Measurements from ENCODE around the gene GGN. TPM values are rescaled to one million over a fixed set of nuclear protein-coding genes. Genes with fewer than 3 reads are reported as not detected.
A peak's percentile ranks its signal among the peaks of the same experiment; 100 is the strongest.

GGN gene
- total RNA-seq, 4 donors from 2014 or later = 0.36 to 1.9 (median 1.5) TPM

GRCh38 chr19:38424272-38424671 lies 36.4 kb upstream of the GGN start:
- DNase-seq (ENCODE audit: low spot score in 2 of 2) = no peak
- WGBS, 2 donors = 79 to 83% methylated on average over 4 to 5 of the region's 5 CpGs
- intact Hi-C loops (cut with DNase I; ENCODE audit: low total_unique reads) = no loop called here
- TF ChIP-seq CTCF (IDR thresholded peaks at IDR 0.05) (no peak), POLR2A (IDR thresholded peaks at IDR 0.05) (no peak)
- H3K4me3 ChIP-seq (ENCODE audit: low read depth, poor library complexity, severe bottlenecking) = no peak overlapping the region

GRCh38 chr19:38422438-38422837 lies 34.6 kb upstream of the GGN start:
- TF ChIP-seq POLR2A (IDR thresholded peaks at IDR 0.05) (no peak), CTCF (IDR thresholded peaks at IDR 0.05) (no peak)
- H3K4me3 ChIP-seq (ENCODE audit: low read depth, poor library complexity, severe bottlenecking) = no peak overlapping the region
- 81 to 84% methylated on average over 7 of the region's 7 CpGs for whole genome bisulfite sequencing, 2 donors
- intact Hi-C loops (cut with DNase I; ENCODE audit: low total_unique reads) = no loop called here
- no peak for DNase-seq (ENCODE audit: low spot score in 2 of 2)

- TF ChIP-seq POLR2A (IDR thresholded peaks at IDR 0.05) = no peak
- no peak for TF ChIP-seq CTCF (IDR thresholded peaks at IDR 0.05)
- H3K4me3 ChIP-seq (ENCODE audit: low read depth, poor library complexity, severe bottlenecking) = no peak overlapping the region
- intact Hi-C loops (cut with DNase I; ENCODE audit: low total_unique reads) = no loop called here
- DNase-seq (ENCODE audit: low spot score in 2 of 2) = no peak
- 74 to 75% methylated on average over 13 to 14 of the region's 14 CpGs for WGBS, 2 donors
Observed at GRCh38 chr19:38421856-38422255, 34.0 kb upstream of the GGN start.

- WGBS, 2 donors = 86 to 95% methylated on average over 9 of the region's 9 CpGs
- DNase-seq (ENCODE audit: low spot score in 2 of 2) = no peak
- H3K4me3 ChIP-seq (ENCODE audit: low read depth, poor library complexity, severe bottlenecking) = no peak overlapping the region
- intact Hi-C loops (cut with DNase I; ENCODE audit: low total_unique reads) = no loop called here
- TF ChIP-seq CTCF (IDR thresholded peaks at IDR 0.05) (no peak), POLR2A (IDR thresholded peaks at IDR 0.05) (no peak)
Observed at GRCh38 chr19:38420935-38421334, 33.1 kb upstream of the GGN start.

- intact Hi-C loops (cut with DNase I; ENCODE audit: low total_unique reads) = no loop called here
- DNase-seq (ENCODE audit: low spot score in 2 of 2) = peak; percentile 65 to 93
- no peak for TF ChIP-seq CTCF (IDR thresholded peaks at IDR 0.05)
- TF ChIP-seq POLR2A (IDR thresholded peaks at IDR 0.05) = no peak
Observed at GRCh38 chr19:38417544-38418506, 30.0 kb upstream of the GGN start.

More at GRCh38 chr19:38417544-38418506, 30.0 kb upstream of the GGN start:
- no peak overlapping the region for H3K4me3 ChIP-seq (ENCODE audit: low read depth, poor library complexity, severe bottlenecking)
- WGBS, 2 donors = 6 to 9% methylated on average over 46 to 49 of the region's 49 CpGs

All from lower leg skin (tissue), 4 donors.